ENCODE results near the gene USP46. TPM values are rescaled to one million over a fixed set of nuclear protein-coding genes. Genes with fewer than 3 reads are reported as not detected.

The USP46 gene
- total RNA-seq, 1 donor from 2014 or later = 12.3 TPM

GRCh38 chr4:52568351-52568750 is 90.8 kb downstream of the USP46 start:
- no peak for TF ChIP-seq CTCF (IDR thresholded peaks at IDR 0.05)
- H3K9me3 ChIP-seq = no peaks in the 10 kb centered on the region
- no peak overlapping the region for H3K27ac ChIP-seq
- H3K4me1 ChIP-seq = peaks cover under 1% of the 10 kb centered on the region
- no peak for DNase-seq
- H3K36me3 ChIP-seq = no peaks in the 10 kb centered on the region
- no peaks in the 10 kb centered on the region for H3K27me3 ChIP-seq (ENCODE audit: low read depth)
- intact Hi-C loops (cut with DNase I) = no loop called here
- no peak for ATAC-seq
- H3K4me3 ChIP-seq = no peak overlapping the region

GRCh38 chr4:52566136-52567031 is 92.7 kb downstream of the USP46 start:
- H3K9me3 ChIP-seq = no peaks in the 10 kb centered on the region
- ATAC-seq (no peak), DNase-seq (no peak)
- H3K36me3 ChIP-seq = no peaks in the 10 kb centered on the region
- intact Hi-C loops (cut with DNase I) = no loop called here
- no peak overlapping the region for H3K27ac ChIP-seq
- TF ChIP-seq CTCF (IDR thresholded peaks at IDR 0.05) = no peak
- H3K27me3 ChIP-seq (ENCODE audit: low read depth) = no peaks in the 10 kb centered on the region
- no peaks in the 10 kb centered on the region for H3K4me1 ChIP-seq
- no peak overlapping the region for H3K4me3 ChIP-seq

GRCh38 chr4:52560844-52561280 is 98.2 kb downstream of the USP46 start:
- intact Hi-C loops (cut with DNase I) = no loop called here
- ATAC-seq = no peak
- H3K4me1 ChIP-seq = no peaks in the 10 kb centered on the region
- H3K4me3 ChIP-seq = no peak overlapping the region
- DNase-seq = no peak
- no peaks in the 10 kb centered on the region for H3K36me3 ChIP-seq
- TF ChIP-seq CTCF (IDR thresholded peaks at IDR 0.05) = no peak
- no peaks in the 10 kb centered on the region for H3K9me3 ChIP-seq
- no peaks in the 10 kb centered on the region for H3K27me3 ChIP-seq (ENCODE audit: low read depth)
- no peak overlapping the region for H3K27ac ChIP-seq

- Histone ChIP-seq H3K4me3 (no peak overlapping the region), H3K9me3 (no peaks in the 10 kb centered on the region), H3K27ac (no peak overlapping the region), H3K36me3 (no peaks in the 10 kb centered on the region), H3K4me1 (no peaks in the 10 kb centered on the region), H3K27me3 (ENCODE audit: low read depth) (no peaks in the 10 kb centered on the region)
- TF ChIP-seq CTCF (IDR thresholded peaks at IDR 0.05) = no peak
- DNase-seq = no peak
- intact Hi-C loops (cut with DNase I) = no loop called here
- ATAC-seq = no peak
Observed at GRCh38 chr4:52555356-52555716, 103.8 kb downstream of the USP46 start.

- Histone ChIP-seq H3K27me3 (ENCODE audit: low read depth) (no peaks in the 10 kb centered on the region), H3K27ac (no peak overlapping the region), H3K36me3 (no peaks in the 10 kb centered on the region), H3K4me3 (no peak overlapping the region), H3K9me3 (no peaks in the 10 kb centered on the region), H3K4me1 (no peaks in the 10 kb centered on the region)
- no peak for TF ChIP-seq CTCF (IDR thresholded peaks at IDR 0.05)
- DNase-seq (no peak), ATAC-seq (no peak)
- intact Hi-C loops (cut with DNase I) = no loop called here
Observed at GRCh38 chr4:52554612-52555355, 104.3 kb downstream of the USP46 start.
